GM19455 (cell line): ENCODE measurements around the gene VDR.
A peak's percentile ranks its signal among the peaks of the same experiment; 100 is the strongest.

Source experiments
- ATAC-seq: cut with Tn5 transposase; IDR thresholded peaks from one replicate; pipeline ENCODE4 v1.9.1; 2021; ENCODE audit not compliant: unreplicated experiment

Gene VDR

DNA sequence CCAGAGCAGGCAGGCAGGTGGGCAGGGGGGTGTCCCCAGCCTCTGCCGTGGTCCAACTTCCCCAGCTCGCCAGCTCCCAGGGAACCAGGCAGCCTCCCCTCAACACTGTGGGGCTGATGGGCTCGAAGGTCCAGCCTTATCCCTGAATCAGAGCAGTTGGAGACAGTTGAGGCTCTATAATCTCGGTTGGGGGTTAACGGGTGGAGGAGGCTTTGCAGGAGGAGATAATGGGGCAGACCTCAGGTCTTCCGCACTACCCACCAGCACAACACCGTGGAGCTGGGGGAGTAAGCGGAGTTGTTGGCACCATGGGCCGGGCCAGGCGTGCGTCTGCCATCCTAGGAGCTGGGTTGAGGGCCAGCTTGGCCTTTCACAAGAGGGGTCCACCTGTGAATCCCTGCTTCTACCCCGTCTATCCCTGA, 71.2 kb downstream of the VDR start:
- ATAC-seq: no peak

GRCh38 chr12:47832263-47832933, 72.4 kb downstream of the VDR start:
- ATAC-seq: no peak

DNA sequence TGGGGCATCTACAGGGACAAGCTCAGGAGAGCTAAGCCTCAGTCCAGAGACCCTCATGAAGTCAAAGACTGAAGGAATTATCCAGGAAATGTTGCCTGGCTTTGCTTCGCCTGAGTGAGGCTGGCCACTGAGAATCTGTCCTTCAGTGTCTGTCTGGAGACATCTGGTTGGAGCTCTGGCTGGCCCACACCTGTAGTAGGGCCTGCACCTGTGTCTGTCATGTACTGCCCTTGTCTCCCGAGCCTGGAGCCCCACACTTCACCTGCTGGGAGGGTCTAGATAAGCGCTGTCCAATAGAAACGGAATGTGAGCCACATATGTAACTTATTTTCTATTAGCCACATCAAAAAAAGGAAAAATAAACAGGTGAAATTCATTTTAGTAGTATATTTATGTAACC, 75.2 kb downstream of the VDR start:
- ATAC-seq: no peak

GRCh38 chr12:47828976-47829482, 75.8 kb downstream of the VDR start:
- no peak for ATAC-seq

GRCh38 chr12:47828008-47828975, 76.5 kb downstream of the VDR start:
- no peak for ATAC-seq

GRCh38 chr12:47825173-47825639, 79.6 kb downstream of the VDR start:
- ATAC-seq: no peak

DNA sequence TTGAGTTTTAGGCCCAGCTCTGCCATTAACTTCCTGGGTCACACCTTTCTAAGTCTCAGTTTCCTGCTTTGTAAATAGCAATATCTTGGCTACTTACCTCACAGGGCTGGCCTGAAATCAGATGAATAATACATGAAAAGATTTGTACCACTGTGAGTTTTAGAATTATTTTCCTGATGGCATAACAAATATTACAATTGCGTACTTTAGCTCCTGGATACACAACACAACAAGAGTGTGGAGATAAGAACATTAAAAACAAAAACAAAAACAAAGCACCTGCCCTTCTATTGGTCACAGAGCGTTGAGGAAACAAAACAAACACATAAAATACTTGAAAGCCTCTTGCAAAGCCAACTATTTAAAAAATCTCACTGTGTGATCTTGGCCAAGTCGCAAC, 80.2 kb downstream of the VDR start:
- no peak for ATAC-seq

DNA sequence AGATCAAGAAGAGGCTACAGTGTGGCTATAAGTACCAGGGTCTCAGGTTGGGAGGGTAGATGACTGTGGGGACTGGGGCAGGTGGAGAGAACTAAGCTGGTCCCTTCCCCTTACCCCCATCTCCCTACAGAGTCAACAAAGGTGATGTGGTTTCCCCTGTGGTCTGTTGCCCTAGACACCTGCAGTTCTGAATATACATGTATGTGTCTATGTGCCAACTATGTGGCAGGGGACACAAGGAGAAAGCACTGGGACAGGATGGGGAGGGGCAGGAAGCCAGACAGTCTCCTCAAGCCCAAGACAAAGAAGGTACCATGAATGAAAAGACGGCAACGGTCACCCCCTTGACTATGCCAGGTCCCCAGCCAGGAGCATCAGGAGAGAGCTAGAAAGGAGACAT, 80.6 kb downstream of the VDR start:
- ATAC-seq: no peak

- ATAC-seq: no peak
Measured at GRCh38 chr12:47823422-47824086, 81.2 kb downstream of the VDR start.

GRCh38 chr12:47822863-47823262, 81.9 kb downstream of the VDR start:
- ATAC-seq: no peak

DNA sequence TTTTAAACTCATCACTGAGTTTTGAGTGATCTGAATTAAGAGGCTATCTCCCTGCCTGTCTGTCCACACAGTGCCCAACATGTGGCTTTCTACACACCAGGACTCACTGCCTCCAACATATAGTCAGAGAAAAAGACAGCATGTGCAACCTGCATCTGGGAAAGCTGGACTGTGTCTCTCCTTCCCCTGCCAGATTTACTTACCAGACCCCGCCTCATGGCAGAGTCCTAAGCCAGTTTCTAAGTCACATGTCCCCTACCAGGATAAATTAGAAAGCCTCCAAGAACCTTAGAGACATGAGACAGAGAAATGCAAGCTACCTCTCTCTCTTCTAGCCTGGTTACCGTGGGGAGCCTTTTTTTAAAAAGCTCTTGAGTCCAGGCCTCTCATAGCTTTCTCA, 82.4 kb downstream of the VDR start:
- ATAC-seq: no peak

GRCh38 chr12:47821346-47821706, 83.5 kb downstream of the VDR start:
- ATAC-seq: no peak

DNA sequence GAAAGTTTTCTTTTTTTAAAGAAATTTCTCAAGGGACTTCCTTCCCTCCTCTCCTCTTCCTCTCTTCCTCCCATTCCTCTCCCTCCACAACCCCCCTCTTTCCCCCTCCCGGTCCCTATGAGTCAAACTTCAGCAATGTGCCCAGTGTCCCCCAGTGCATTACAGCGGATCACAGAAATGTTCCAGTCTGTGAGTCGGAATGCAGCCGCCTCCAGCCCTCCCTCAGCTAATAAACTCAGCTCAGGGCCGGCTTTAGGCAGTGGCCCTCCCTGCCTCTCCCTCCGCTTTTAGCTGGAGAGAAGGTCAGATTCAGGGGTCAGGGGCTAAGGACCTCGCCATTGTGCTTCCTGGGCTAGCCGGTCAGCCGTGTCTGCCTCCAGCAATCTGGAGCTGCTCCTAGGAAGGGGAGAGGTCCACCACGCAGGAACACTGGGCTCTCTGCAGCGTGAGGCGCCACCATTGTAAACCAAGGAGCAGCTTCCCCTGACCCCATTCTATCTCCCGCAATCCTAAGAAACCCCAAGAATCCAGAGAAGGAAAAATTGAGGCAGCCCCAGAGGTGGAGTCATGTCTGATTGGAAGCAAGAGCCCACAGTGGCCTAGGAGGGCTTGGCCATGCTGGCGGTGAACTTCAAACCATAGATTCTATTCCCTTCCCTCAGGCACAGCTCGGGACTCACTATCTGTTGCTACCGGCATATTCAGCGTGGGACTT, 84.0 kb downstream of the VDR start:
- no peak for ATAC-seq

- peak; percentile 45 for ATAC-seq
Measured at GRCh38 chr12:47819896-47820630, 84.7 kb downstream of the VDR start, which contains the start of gene HDAC7. Gene HDAC7, minus strand, starts transcription at chr12:47819903. Its CDS starts 118 bp downstream, at chr12:47819785.

GRCh38 chr12:47819138-47819895, 85.5 kb downstream of the VDR start:
- peak; percentile 40 for ATAC-seq

DNA sequence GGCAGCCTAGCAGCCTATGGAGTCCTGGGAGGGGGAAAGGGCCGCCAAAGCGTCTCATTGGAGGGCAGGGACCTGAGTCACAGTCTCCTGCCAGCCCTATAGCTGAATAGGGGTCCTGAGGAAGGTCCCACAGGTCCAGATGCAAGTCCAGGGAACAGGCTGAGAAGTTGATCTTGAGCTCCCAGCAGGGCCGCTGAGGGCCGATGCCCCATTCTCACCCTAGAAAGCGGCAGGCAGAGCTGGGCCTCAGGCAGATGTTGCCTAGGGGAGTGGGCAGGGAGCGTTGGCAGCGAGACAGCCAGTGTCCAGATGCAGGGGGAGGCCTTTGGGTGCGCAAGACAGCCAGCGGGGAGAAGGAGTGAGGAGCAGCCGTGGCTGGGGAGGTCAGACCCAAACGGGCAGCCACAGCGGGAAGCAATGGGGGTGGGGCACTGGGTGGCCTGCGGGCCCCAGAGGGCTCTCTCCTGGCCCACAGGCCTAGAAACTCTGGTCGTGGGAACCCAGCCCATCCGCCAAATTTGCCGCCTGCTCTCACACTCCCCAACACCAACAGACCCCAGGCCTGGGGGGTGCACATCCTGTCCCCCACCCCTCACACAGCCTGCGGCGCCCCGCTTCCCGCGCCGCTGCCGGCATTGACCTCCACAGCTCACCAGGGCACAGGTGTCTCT, 86.2 kb downstream of the VDR start:
- peak; percentile 9 for ATAC-seq

DNA sequence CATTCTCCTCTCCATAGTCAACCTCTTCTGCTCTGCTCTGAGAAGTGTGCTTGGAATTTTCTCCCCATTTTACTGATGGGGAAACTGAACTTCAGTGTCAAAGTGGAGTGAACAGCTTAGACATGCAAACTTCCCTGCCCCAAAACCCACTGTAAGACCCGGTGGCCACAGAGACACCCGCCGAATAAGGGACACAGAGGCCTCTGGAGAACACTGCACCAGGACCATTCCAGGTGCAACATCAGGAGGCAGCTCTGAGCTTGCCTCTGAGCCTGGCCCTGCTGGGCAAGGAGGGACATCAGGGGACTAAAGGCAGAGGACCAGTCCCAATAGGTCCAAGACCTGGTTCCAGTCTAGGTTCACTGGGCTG, 86.8 kb downstream of the VDR start:
- ATAC-seq: no peak

DNA sequence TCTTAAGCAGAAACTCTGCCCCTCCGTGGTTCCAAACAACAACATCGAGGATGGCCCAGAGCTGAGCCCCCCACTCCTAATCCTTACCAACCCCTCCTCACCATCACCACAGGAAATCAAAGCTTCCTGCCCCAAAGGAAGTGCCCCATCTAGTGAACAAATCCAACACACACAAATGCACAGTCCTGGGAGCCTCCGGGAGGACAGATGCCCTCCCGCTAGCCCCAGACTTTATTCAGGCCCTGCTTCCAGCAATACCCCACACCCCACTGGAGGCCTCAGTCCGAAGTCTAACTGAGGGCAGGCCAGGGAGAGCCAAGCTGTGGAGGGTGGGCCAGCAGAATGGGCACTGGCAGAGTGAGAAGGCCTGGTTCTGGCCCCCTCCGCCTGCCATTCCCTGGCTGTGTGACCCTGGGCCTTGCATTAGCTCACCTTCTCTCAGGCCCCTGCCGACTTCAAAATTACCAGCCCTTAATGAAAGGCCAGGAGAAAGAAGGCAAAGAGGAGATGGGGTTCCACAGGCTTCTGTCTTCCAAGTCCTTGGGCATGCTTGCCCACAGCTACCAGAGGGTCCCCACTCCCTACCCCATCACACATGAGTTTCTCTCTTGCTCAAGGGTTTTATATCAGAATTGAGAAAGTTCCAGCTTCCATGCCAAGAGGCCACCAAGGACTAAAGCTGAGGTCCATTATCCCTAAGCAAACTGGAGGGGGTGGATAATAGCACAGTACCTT, 87.4 kb downstream of the VDR start:
- no peak for ATAC-seq
